K562 (cell line): ENCODE measurements around the gene HSF5. TPM values are rescaled to one million over a fixed set of nuclear protein-coding genes. Genes with fewer than 3 reads are reported as not detected.

Source experiments
- polyA plus RNA-seq, 8 experiments: library from polyadenylated mRNA; depleted of rRNA in 4 of 8; stranded (reverse) in 5 of 8; unstranded in 3 of 8; fragments of >200 nt; fragmentation: Nextera tagmentation in 2 of 8; fragmentation: Illumina TruSeq in 1 of 8; extraction: Ambion mirVana in 2 of 8; extraction: Trizol in 1 of 8; gene quantifications; 2 replicates each; pipeline versions ENCODE4 v1.2.1 to v1.2.3, GENCODE V29; 2011 to 2014; ENCODE audit warnings: inconsistent platforms in 1 of 8, missing spikeins in 1 of 8
- total RNA-seq, 7 experiments: library from RNA; depleted of rRNA in 6 of 7; stranded (reverse); fragments of >200 nt in 6 of 7; fragmentation: Illumina TruSeq in 2 of 7; extraction: Trizol in 2 of 7; gene quantifications; 2 replicates each; pipeline versions ENCODE4 v1.2.1 to v1.2.3, GENCODE V29; 2011 to 2021; ENCODE audit warnings: low replicate concordance in 1 of 7

HSF5 gene
- total and polyA plus RNA-seq, 9 of the 15 experiments (the other 6 are each of a cell fraction or from before 2014, with no cell fraction given): 0.04 TPM; not detected in 8

Other genes starting within 250 kb of the HSF5 start
Only the 7 nearest of the 8 such genes appear.
- not detected in 2 replicates for gene MPO, start 207.5 kb downstream of the HSF5 start, total RNA-seq (2014; rRNA removed)
- gene MPO, start 207.5 kb downstream of the HSF5 start, total RNA-seq (2014; rRNA removed; fragmentation: Illumina TruSeq; extraction: Trizol): not detected in 2 replicates
- not detected in 2 replicates for gene MPO, start 207.5 kb downstream of the HSF5 start, total RNA-seq (2015; rRNA removed; fragmentation: Illumina TruSeq; extraction: Trizol)
- gene MPO, start 207.5 kb downstream of the HSF5 start, total RNA-seq (2021): 0.47 TPM in 1 of 2 replicates, not detected in the other
- gene MPO, start 207.5 kb downstream of the HSF5 start, polyA plus RNA-seq (2011; rRNA removed): 0.15 and 0.39 TPM in 2 replicates
- gene MPO, start 207.5 kb downstream of the HSF5 start, polyA plus RNA-seq (2014; fragmentation: Illumina TruSeq; extraction: Trizol): 0.06 TPM in 1 of 2 replicates, not detected in the other
- under 1 TPM in 1 of 2 experiments, not detected in 1; 0.04 TPM for gene MPO, start 207.5 kb downstream of the HSF5 start, polyA plus RNA-seq (2014; fragmentation: Nextera tagmentation; extraction: Ambion mirVana)
- 0.03 TPM in 1 of 2 replicates, not detected in the other for gene MPO, start 207.5 kb downstream of the HSF5 start, polyA plus RNA-seq (2014; rRNA removed)
- 1.0 and 1.8 TPM in 2 replicates for gene TSPOAP1, start 159.6 kb downstream of the HSF5 start, total RNA-seq (2014; rRNA removed)
- 0.57 and 0.87 TPM in 2 replicates for gene TSPOAP1, start 159.6 kb downstream of the HSF5 start, total RNA-seq (2014; rRNA removed; fragmentation: Illumina TruSeq; extraction: Trizol)
- gene TSPOAP1, start 159.6 kb downstream of the HSF5 start, total RNA-seq (2015; rRNA removed; fragmentation: Illumina TruSeq; extraction: Trizol): 0.94 and 1.2 TPM in 2 replicates
- 1.7 and 3.3 TPM in 2 replicates for gene TSPOAP1, start 159.6 kb downstream of the HSF5 start, total RNA-seq (2021)
- 3.2 and 3.3 TPM in 2 replicates for gene TSPOAP1, start 159.6 kb downstream of the HSF5 start, polyA plus RNA-seq (2011; rRNA removed)
- gene TSPOAP1, start 159.6 kb downstream of the HSF5 start, polyA plus RNA-seq (2014; fragmentation: Illumina TruSeq; extraction: Trizol): 1.1 and 1.2 TPM in 2 replicates
- not detected for gene TSPOAP1, start 159.6 kb downstream of the HSF5 start, polyA plus RNA-seq (2014; fragmentation: Nextera tagmentation; extraction: Ambion mirVana)
- gene TSPOAP1, start 159.6 kb downstream of the HSF5 start, polyA plus RNA-seq (2014; rRNA removed): 1.6 and 3.9 TPM in 2 replicates
- gene SUPT4H1, start 136.2 kb downstream of the HSF5 start, total RNA-seq (2014; rRNA removed): 62.1 and 94.0 TPM in 2 replicates
- gene SUPT4H1, start 136.2 kb downstream of the HSF5 start, total RNA-seq (2014; rRNA removed; fragmentation: Illumina TruSeq; extraction: Trizol): 102 and 108 TPM in 2 replicates
- 90.6 and 94.8 TPM in 2 replicates for gene SUPT4H1, start 136.2 kb downstream of the HSF5 start, total RNA-seq (2015; rRNA removed; fragmentation: Illumina TruSeq; extraction: Trizol)
- 105 and 111 TPM in 2 replicates for gene SUPT4H1, start 136.2 kb downstream of the HSF5 start, total RNA-seq (2021)
- gene SUPT4H1, start 136.2 kb downstream of the HSF5 start, polyA plus RNA-seq (2011; rRNA removed): 198 and 273 TPM in 2 replicates
- 116 and 140 TPM in 2 replicates for gene SUPT4H1, start 136.2 kb downstream of the HSF5 start, polyA plus RNA-seq (2014; fragmentation: Illumina TruSeq; extraction: Trizol)
- 100 to 1,000 TPM; 235 to 320 TPM for gene SUPT4H1, start 136.2 kb downstream of the HSF5 start, polyA plus RNA-seq (2014; fragmentation: Nextera tagmentation; extraction: Ambion mirVana)
- gene SUPT4H1, start 136.2 kb downstream of the HSF5 start, polyA plus RNA-seq (2014; rRNA removed): 113 and 117 TPM in 2 replicates
- gene RNF43, start 70.9 kb downstream of the HSF5 start, total RNA-seq (2014; rRNA removed): 1.5 and 2.0 TPM in 2 replicates
- 1.5 TPM in 2 replicates for gene RNF43, start 70.9 kb downstream of the HSF5 start, total RNA-seq (2014; rRNA removed; fragmentation: Illumina TruSeq; extraction: Trizol)
- 1.2 TPM in 2 replicates for gene RNF43, start 70.9 kb downstream of the HSF5 start, total RNA-seq (2015; rRNA removed; fragmentation: Illumina TruSeq; extraction: Trizol)
- 2.3 and 2.7 TPM in 2 replicates for gene RNF43, start 70.9 kb downstream of the HSF5 start, total RNA-seq (2021)
- gene RNF43, start 70.9 kb downstream of the HSF5 start, polyA plus RNA-seq (2011; rRNA removed): 0.75 and 1.2 TPM in 2 replicates
- 1.7 and 2.1 TPM in 2 replicates for gene RNF43, start 70.9 kb downstream of the HSF5 start, polyA plus RNA-seq (2014; fragmentation: Illumina TruSeq; extraction: Trizol)
- gene RNF43, start 70.9 kb downstream of the HSF5 start, polyA plus RNA-seq (2014; fragmentation: Nextera tagmentation; extraction: Ambion mirVana): under 1 TPM; 0.29 to 0.51 TPM
- gene RNF43, start 70.9 kb downstream of the HSF5 start, polyA plus RNA-seq (2014; rRNA removed): 1.4 TPM in 2 replicates
- gene MTMR4, start 26.2 kb upstream of the HSF5 start, total RNA-seq (2014; rRNA removed): 28.7 and 40.9 TPM in 2 replicates
- 28.4 and 28.5 TPM in 2 replicates for gene MTMR4, start 26.2 kb upstream of the HSF5 start, total RNA-seq (2014; rRNA removed; fragmentation: Illumina TruSeq; extraction: Trizol)
- 32.5 and 35.9 TPM in 2 replicates for gene MTMR4, start 26.2 kb upstream of the HSF5 start, total RNA-seq (2015; rRNA removed; fragmentation: Illumina TruSeq; extraction: Trizol)
- 43.7 and 45.7 TPM in 2 replicates for gene MTMR4, start 26.2 kb upstream of the HSF5 start, total RNA-seq (2021)
- gene MTMR4, start 26.2 kb upstream of the HSF5 start, polyA plus RNA-seq (2011; rRNA removed): 44.6 and 57.3 TPM in 2 replicates
- gene MTMR4, start 26.2 kb upstream of the HSF5 start, polyA plus RNA-seq (2014; fragmentation: Illumina TruSeq; extraction: Trizol): 25.7 and 29.4 TPM in 2 replicates
- 1 to 10 TPM; 8.8 to 9.1 TPM for gene MTMR4, start 26.2 kb upstream of the HSF5 start, polyA plus RNA-seq (2014; fragmentation: Nextera tagmentation; extraction: Ambion mirVana)
- 22.7 and 27.4 TPM in 2 replicates for gene MTMR4, start 26.2 kb upstream of the HSF5 start, polyA plus RNA-seq (2014; rRNA removed)
- gene TEX14, start 203.6 kb upstream of the HSF5 start, total RNA-seq (2014; rRNA removed): 0.04 and 0.05 TPM in 2 replicates
- 0.06 and 0.11 TPM in 2 replicates for gene TEX14, start 203.6 kb upstream of the HSF5 start, total RNA-seq (2014; rRNA removed; fragmentation: Illumina TruSeq; extraction: Trizol)
- gene TEX14, start 203.6 kb upstream of the HSF5 start, total RNA-seq (2015; rRNA removed; fragmentation: Illumina TruSeq; extraction: Trizol): 0.04 TPM in 1 of 2 replicates, not detected in the other
- 0.09 and 0.18 TPM in 2 replicates for gene TEX14, start 203.6 kb upstream of the HSF5 start, total RNA-seq (2021)
- 0.06 and 0.27 TPM in 2 replicates for gene TEX14, start 203.6 kb upstream of the HSF5 start, polyA plus RNA-seq (2011; rRNA removed)
- 0.06 and 0.12 TPM in 2 replicates for gene TEX14, start 203.6 kb upstream of the HSF5 start, polyA plus RNA-seq (2014; fragmentation: Illumina TruSeq; extraction: Trizol)
- under 1 TPM; 0.10 to 0.11 TPM for gene TEX14, start 203.6 kb upstream of the HSF5 start, polyA plus RNA-seq (2014; fragmentation: Nextera tagmentation; extraction: Ambion mirVana)
- gene TEX14, start 203.6 kb upstream of the HSF5 start, polyA plus RNA-seq (2014; rRNA removed): 0.05 TPM in 2 replicates
- 66.4 and 103 TPM in 2 replicates for gene RAD51C, start 204.2 kb upstream of the HSF5 start, total RNA-seq (2014; rRNA removed)
- 126 and 145 TPM in 2 replicates for gene RAD51C, start 204.2 kb upstream of the HSF5 start, total RNA-seq (2014; rRNA removed; fragmentation: Illumina TruSeq; extraction: Trizol)
- gene RAD51C, start 204.2 kb upstream of the HSF5 start, total RNA-seq (2015; rRNA removed; fragmentation: Illumina TruSeq; extraction: Trizol): 96.1 and 106 TPM in 2 replicates
- 93.9 and 96.9 TPM in 2 replicates for gene RAD51C, start 204.2 kb upstream of the HSF5 start, total RNA-seq (2021)
- 107 and 137 TPM in 2 replicates for gene RAD51C, start 204.2 kb upstream of the HSF5 start, polyA plus RNA-seq (2011; rRNA removed)
- gene RAD51C, start 204.2 kb upstream of the HSF5 start, polyA plus RNA-seq (2014; fragmentation: Illumina TruSeq; extraction: Trizol): 113 and 135 TPM in 2 replicates
- gene RAD51C, start 204.2 kb upstream of the HSF5 start, polyA plus RNA-seq (2014; fragmentation: Nextera tagmentation; extraction: Ambion mirVana): 100 to 1,000 TPM; 341 TPM
- gene RAD51C, start 204.2 kb upstream of the HSF5 start, polyA plus RNA-seq (2014; rRNA removed): 148 and 161 TPM in 2 replicates